Hindlimb muscle (tissue), 1 donor: Measurements from ENCODE around the gene TAF1C. TPM values are rescaled to one million over a fixed set of nuclear protein-coding genes. Genes with fewer than 3 reads are reported as not detected.

Source experiments
- DNase-seq: peaks from one replicate; pipeline ENCODE4 v3.0.0-alpha.2; 2013
- polyA plus RNA-seq: library from polyadenylated mRNA; unstranded; fragments of 120-200 nt; gene quantifications from one replicate; pipeline ENCODE4 v1.2.1, GENCODE V29; 2013; ENCODE audit not compliant: insufficient read length

The TAF1C gene
- polyA plus RNA-seq, 1 donor = 34.3 TPM

GRCh38 chr16:84155771-84156170 lies 31.1 kb downstream of the TAF1C start:
- no peak for DNase-seq

GRCh38 chr16:84155226-84155625 lies 31.6 kb downstream of the TAF1C start:
- no peak for DNase-seq

- DNase-seq = no peak
These were observed 33.1 kb downstream of the TAF1C start for GRCh38 chr16:84153660-84154214.

GRCh38 chr16:84150926-84151325 lies 35.9 kb downstream of the TAF1C start:
- DNase-seq = no peak

GRCh38 chr16:84144859-84145639 lies 41.8 kb downstream of the TAF1C start, which contains the start of the genes DNAAF1 and HSDL1:
TSS of gene DNAAF1 (plus strand) at chr16:84145308. CDS start at chr16:84145441, 133 bp downstream.
TSS of gene HSDL1 (minus strand) at chr16:84145177. CDS start at chr16:84131321, 13,856 bp downstream.
- peak; percentile 93 for DNase-seq

- no peak for DNase-seq
These were observed 42.5 kb downstream of the TAF1C start for GRCh38 chr16:84144209-84144858.

- DNase-seq = no peak
These were observed 43.1 kb downstream of the TAF1C start for GRCh38 chr16:84143784-84144199.

GRCh38 chr16:84143081-84143480 lies 43.8 kb downstream of the TAF1C start:
- DNase-seq = no peak

- DNase-seq = no peak
These were observed 45.6 kb downstream of the TAF1C start for GRCh38 chr16:84141143-84141670.

- no peak for DNase-seq
These were observed 47.1 kb downstream of the TAF1C start for GRCh38 chr16:84139628-84140258.

- no peak for DNase-seq
These were observed 47.8 kb downstream of the TAF1C start for GRCh38 chr16:84138824-84139627.

- DNase-seq = no peak
These were observed 48.4 kb downstream of the TAF1C start for GRCh38 chr16:84138500-84138823.

- no peak for DNase-seq
These were observed 49.0 kb downstream of the TAF1C start for GRCh38 chr16:84137769-84138357.

- no peak for DNase-seq
These were observed 49.6 kb downstream of the TAF1C start for GRCh38 chr16:84137287-84137686.

GRCh38 chr16:84136331-84137125 lies 50.3 kb downstream of the TAF1C start:
- no peak for DNase-seq

- DNase-seq = no peak
These were observed 54.2 kb downstream of the TAF1C start for GRCh38 chr16:84132527-84133285.

- DNase-seq = no peak
These were observed 55.7 kb downstream of the TAF1C start for GRCh38 chr16:84131117-84131516.
